ENCODE data around the gene LIN7B. TPM values are rescaled to one million over a fixed set of nuclear protein-coding genes. Genes with fewer than 3 reads are reported as not detected.

The LIN7B gene
- total RNA-seq, 1 donor from 2014 or later = 32.6 TPM

- Mint-ChIP-seq H3K27ac (ENCODE audit: unreplicated experiment) (peak within 1 kb of the TSS; percentile 89), H3K36me3 (ENCODE audit: unreplicated experiment) (no peaks in the 10 kb centered on the region), H3K4me3 (ENCODE audit: unreplicated experiment) (peak within 1 kb of the TSS; percentile 99), H3K9me3 (ENCODE audit: unreplicated experiment) (peaks cover 17% of the 10 kb centered on the region), H3K27me3 (ENCODE audit: unreplicated experiment) (peaks cover 10% of the 10 kb centered on the region), H3K4me1 (ENCODE audit: low read depth, unreplicated experiment) (peaks cover 9% of the 10 kb centered on the region)
- TF ChIP-seq CTCF (IDR thresholded peaks at IDR 0.05; ENCODE audit: partially characterized antibody, unreplicated experiment) = no peak
- DNase-seq = peak; percentile 100
Measured at GRCh38 chr19:49085020-49085867, 28.9 kb upstream of the LIN7B start, which contains the start of gene SNRNP70. SNRNP70 (plus strand) TSS chr19:49085451; CDS start chr19:49086415, 964 bp downstream.

DNA sequence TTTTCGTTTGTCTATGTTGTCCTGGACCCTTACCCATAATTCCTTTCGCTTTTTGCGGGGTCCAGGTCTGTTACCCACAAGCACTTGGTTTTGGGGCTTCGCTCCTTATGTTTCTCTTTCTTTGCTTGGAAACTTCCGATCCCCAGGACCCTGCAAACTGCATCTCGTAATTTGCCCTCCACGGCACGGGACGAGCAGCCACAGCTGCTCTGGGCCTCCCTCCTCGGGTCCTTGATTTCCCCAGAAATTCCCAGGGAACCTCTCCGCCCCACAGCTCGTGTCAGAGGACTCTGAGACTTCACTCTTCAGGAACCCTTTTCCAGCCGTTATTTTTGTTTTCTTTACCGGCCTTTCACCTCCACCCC is 28.3 kb upstream of the LIN7B start:
- peaks cover 9% of the 10 kb centered on the region for H3K4me1 Mint-ChIP-seq (ENCODE audit: low read depth, unreplicated experiment)
- H3K9me3 Mint-ChIP-seq (ENCODE audit: unreplicated experiment) = peaks cover 13% of the 10 kb centered on the region
- no peak for DNase-seq
- no peaks in the 10 kb centered on the region for H3K36me3 Mint-ChIP-seq (ENCODE audit: unreplicated experiment)
- TF ChIP-seq CTCF (IDR thresholded peaks at IDR 0.05; ENCODE audit: partially characterized antibody, unreplicated experiment) = no peak
- peak overlapping the region; percentile 99 for H3K4me3 Mint-ChIP-seq (ENCODE audit: unreplicated experiment)
- H3K27ac Mint-ChIP-seq (ENCODE audit: unreplicated experiment) = peak overlapping the region; percentile 89
- peaks cover 10% of the 10 kb centered on the region for H3K27me3 Mint-ChIP-seq (ENCODE audit: unreplicated experiment)

- Mint-ChIP-seq H3K4me3 (ENCODE audit: unreplicated experiment) (peak overlapping the region; percentile 99), H3K36me3 (ENCODE audit: unreplicated experiment) (peaks cover under 1% of the 10 kb centered on the region), H3K9me3 (ENCODE audit: unreplicated experiment) (peaks cover 13% of the 10 kb centered on the region), H3K4me1 (ENCODE audit: low read depth, unreplicated experiment) (peaks cover 9% of the 10 kb centered on the region), H3K27me3 (ENCODE audit: unreplicated experiment) (peaks cover 10% of the 10 kb centered on the region), H3K27ac (ENCODE audit: unreplicated experiment) (peak overlapping the region; percentile 89)
- no peak for TF ChIP-seq CTCF (IDR thresholded peaks at IDR 0.05; ENCODE audit: partially characterized antibody, unreplicated experiment)
- DNase-seq = no peak
Measured at GRCh38 chr19:49086296-49086695, 27.9 kb upstream of the LIN7B start.

DNA sequence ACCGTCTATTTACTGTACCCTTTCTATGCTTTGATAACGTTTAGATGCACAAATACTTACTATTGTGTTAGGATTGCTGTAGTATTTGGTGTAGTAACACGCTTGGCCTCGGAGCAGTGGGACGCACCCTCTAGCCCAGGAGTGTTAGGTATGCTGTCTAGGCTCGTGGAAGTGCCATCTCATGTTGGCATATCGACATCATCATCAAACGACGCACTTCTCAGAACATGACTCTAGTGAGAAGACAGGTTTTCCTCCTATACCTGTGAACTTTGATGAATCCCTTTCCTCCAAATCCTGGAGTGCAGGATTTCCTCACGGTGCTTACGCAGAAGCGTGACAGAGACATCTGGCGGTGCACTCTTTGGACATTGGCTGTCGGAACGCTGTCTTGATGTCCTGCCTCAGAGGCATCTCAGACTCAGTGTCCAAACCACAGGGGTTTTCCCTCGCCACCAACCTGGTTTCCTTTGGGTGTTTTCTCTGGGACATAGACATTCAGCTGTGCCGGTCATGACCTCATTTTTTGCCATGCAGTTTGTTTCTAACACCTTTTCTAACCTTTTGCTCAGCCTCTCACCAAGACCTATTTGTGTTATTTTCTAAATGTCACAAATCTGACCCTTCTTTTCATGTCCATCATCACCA is 22.7 kb upstream of the LIN7B start:
- no peak overlapping the region for H3K4me3 Mint-ChIP-seq (ENCODE audit: unreplicated experiment)
- H3K27me3 Mint-ChIP-seq (ENCODE audit: unreplicated experiment) = peaks cover 4% of the 10 kb centered on the region
- H3K9me3 Mint-ChIP-seq (ENCODE audit: unreplicated experiment) = peaks cover 9% of the 10 kb centered on the region
- DNase-seq = no peak
- TF ChIP-seq CTCF (IDR thresholded peaks at IDR 0.05; ENCODE audit: partially characterized antibody, unreplicated experiment) = no peak
- H3K4me1 Mint-ChIP-seq (ENCODE audit: low read depth, unreplicated experiment) = peaks cover 9% of the 10 kb centered on the region
- H3K36me3 Mint-ChIP-seq (ENCODE audit: unreplicated experiment) = peaks cover 3% of the 10 kb centered on the region
- H3K27ac Mint-ChIP-seq (ENCODE audit: unreplicated experiment) = no peak overlapping the region

GRCh38 chr19:49092686-49093085 is 21.5 kb upstream of the LIN7B start:
- TF ChIP-seq CTCF (IDR thresholded peaks at IDR 0.05; ENCODE audit: partially characterized antibody, unreplicated experiment) = no peak
- H3K9me3 Mint-ChIP-seq (ENCODE audit: unreplicated experiment) = peaks cover 4% of the 10 kb centered on the region
- peaks cover 3% of the 10 kb centered on the region for H3K36me3 Mint-ChIP-seq (ENCODE audit: unreplicated experiment)
- H3K27me3 Mint-ChIP-seq (ENCODE audit: unreplicated experiment) = peaks cover 4% of the 10 kb centered on the region
- no peak overlapping the region for H3K4me3 Mint-ChIP-seq (ENCODE audit: unreplicated experiment)
- DNase-seq = no peak
- peaks cover 4% of the 10 kb centered on the region for H3K4me1 Mint-ChIP-seq (ENCODE audit: low read depth, unreplicated experiment)
- no peak overlapping the region for H3K27ac Mint-ChIP-seq (ENCODE audit: unreplicated experiment)

Measured in glutamatergic neuron (in vitro differentiated cells).